Thyroid gland (tissue), 4 donors: Measurements from ENCODE around the gene CALHM2. TPM values are rescaled to one million over a fixed set of nuclear protein-coding genes. Genes with fewer than 3 reads are reported as not detected.
A peak's percentile ranks its signal among the peaks of the same experiment; 100 is the strongest.

Source experiments
- DNase-seq, 2 donors: peaks; one replicate each; pipeline ENCODE4 v3.0.0-alpha.2; 2019
- H3K27ac ChIP-seq, 3 donors: fragments of 200-600 bp; sonication (generic); 1 replicate in 2 of 3; 2 replicates in 1 of 3; pipeline ENCODE4 v1.5.1; 2016 to 2019; ENCODE audit warnings: mild to moderate bottlenecking in 1 of 3, moderate library complexity in 1 of 3
- H3K27me3 ChIP-seq: fragments of 200-600 bp; sonication (generic); one replicate; pipeline ENCODE4 v1.5.1; 2019
- H3K36me3 ChIP-seq, 2 donors: fragments of 200-600 bp; sonication (generic); one replicate each; pipeline ENCODE4 v1.5.1; 2016 to 2019
- H3K4me1 ChIP-seq, 2 donors: fragments of 200-600 bp; sonication (generic); one replicate each; pipeline ENCODE4 v1.5.1; 2017 to 2019
- H3K4me3 ChIP-seq, 3 donors: fragments of 200-600 bp; sonication (generic); replicated peaks in 1 of 3; 1 replicate in 2 of 3; 2 replicates in 1 of 3; pipeline ENCODE4 v1.5.1; 2016; ENCODE audit warnings: mild to moderate bottlenecking in 1 of 3
- H3K9me3 ChIP-seq: fragments of 200-600 bp; sonication (generic); one replicate; pipeline ENCODE4 v1.5.1; 2017
- POLR2A ChIP-seq, 2 donors: fragments of 450-650 bp; IDR thresholded peaks; one replicate each; pipeline ENCODE4 v1.6.1; 2017; ENCODE audit warnings: antibody characterized with exemption in 2 of 2, mild to moderate bottlenecking in 2 of 2, moderate library complexity in 1 of 2
- WGBS, 2 donors: methylation state at CpG; one replicate each; pipeline ENCODE4 v1.1.5; 2017; 5-methylcytosine and 5-hydroxymethylcytosine counted together
- intact Hi-C: fragments of 100-400 bp; cut with DNase I; formaldehyde crosslinking; loops from one replicate; pipeline ENCODE4 v1.15.1; 2023
- total RNA-seq, 4 donors: library from RNA; depleted of rRNA; stranded (reverse); fragments of >200 nt; gene quantifications; one replicate each; pipeline ENCODE4 v1.2.3, GENCODE V29; 2016
- TF ChIP-seq, protein P1 (sequence below), 6 experiments: fragments of 200-600 bp in 3 of 6; fragments of 450-650 bp in 3 of 6; sonication (generic) in 3 of 6; IDR thresholded peaks; one replicate each; pipeline ENCODE4 v1.5.1; 2016 to 2019; ENCODE audit warnings: antibody characterized with exemption in 6 of 6, mild to moderate bottlenecking in 2 of 6, inconsistent platforms in 1 of 6, moderate library complexity in 1 of 6

The CALHM2 gene
- total RNA-seq, 4 donors from 2014 or later: 16.0 to 47.3 (median 32.8) TPM

DNA sequence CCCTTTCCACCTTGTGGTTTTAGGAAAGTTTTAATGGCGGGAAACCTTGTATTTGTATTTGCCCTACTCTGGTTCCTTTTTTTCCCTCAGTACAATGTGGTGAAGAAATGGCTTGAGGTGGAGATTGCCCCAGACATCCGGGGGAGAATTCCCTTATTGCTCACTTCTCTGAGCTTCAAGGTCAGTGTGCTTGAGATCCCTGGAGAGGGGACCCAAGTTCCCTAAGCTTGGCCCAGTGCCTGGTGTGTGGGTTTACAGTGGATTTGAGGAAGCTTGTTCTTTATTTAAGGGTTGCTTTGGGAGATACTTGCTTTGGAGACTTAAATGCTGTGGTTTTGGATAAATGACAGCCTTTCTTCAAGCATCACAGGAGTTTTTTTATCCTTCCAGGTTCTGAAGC is 18.3 kb downstream of the CALHM2 start:
- H3K27ac ChIP-seq: no peak overlapping the region
- H3K4me1 ChIP-seq: peaks cover 6 to 15% of the 10 kb centered on the region in 2 donors
- TF ChIP-seq, protein P1, sequence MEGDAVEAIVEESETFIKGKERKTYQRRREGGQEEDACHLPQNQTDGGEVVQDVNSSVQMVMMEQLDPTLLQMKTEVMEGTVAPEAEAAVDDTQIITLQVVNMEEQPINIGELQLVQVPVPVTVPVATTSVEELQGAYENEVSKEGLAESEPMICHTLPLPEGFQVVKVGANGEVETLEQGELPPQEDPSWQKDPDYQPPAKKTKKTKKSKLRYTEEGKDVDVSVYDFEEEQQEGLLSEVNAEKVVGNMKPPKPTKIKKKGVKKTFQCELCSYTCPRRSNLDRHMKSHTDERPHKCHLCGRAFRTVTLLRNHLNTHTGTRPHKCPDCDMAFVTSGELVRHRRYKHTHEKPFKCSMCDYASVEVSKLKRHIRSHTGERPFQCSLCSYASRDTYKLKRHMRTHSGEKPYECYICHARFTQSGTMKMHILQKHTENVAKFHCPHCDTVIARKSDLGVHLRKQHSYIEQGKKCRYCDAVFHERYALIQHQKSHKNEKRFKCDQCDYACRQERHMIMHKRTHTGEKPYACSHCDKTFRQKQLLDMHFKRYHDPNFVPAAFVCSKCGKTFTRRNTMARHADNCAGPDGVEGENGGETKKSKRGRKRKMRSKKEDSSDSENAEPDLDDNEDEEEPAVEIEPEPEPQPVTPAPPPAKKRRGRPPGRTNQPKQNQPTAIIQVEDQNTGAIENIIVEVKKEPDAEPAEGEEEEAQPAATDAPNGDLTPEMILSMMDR (IDR thresholded peaks at IDR 0.05): no peak
- no peak for TF ChIP-seq POLR2A (IDR thresholded peaks at IDR 0.05)
- intact Hi-C loops: no loop called here
- peaks cover 10 to 12% of the 10 kb centered on the region in 2 donors for H3K36me3 ChIP-seq
- H3K27me3 ChIP-seq: no peaks in the 10 kb centered on the region
- H3K9me3 ChIP-seq: no peaks in the 10 kb centered on the region
- 54 to 63% methylated on average over 2 of the region's 2 CpGs for WGBS, 2 donors
- H3K4me3 ChIP-seq: no peak overlapping the region
- DNase-seq: peak; percentile 62 to 77

DNA sequence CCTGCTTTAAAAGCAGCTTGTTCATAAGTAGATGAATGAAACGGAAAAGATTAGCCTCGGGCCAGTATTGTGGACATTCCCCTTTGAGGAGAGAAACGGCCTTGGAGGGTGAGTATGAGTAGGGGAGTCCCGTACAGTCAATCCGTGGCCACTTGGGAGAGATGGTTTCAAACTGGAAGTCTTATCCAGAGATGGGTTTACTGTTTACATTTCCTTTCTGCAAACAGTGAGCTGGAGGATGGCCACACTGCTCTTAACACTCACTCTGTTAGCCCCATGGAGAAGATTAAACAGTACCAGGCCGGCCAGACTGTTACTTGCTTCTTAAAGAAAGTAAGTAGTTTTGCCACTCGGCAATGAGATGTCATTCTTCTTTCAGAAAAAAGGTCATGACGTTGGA is 20.3 kb downstream of the CALHM2 start:
- Histone ChIP-seq H3K4me3 (no peak overlapping the region), H3K36me3 (peaks cover 7 to 8% of the 10 kb centered on the region in 2 donors), H3K9me3 (no peaks in the 10 kb centered on the region), H3K27ac (no peak overlapping the region), H3K4me1 (peaks cover 6 to 14% of the 10 kb centered on the region in 2 donors), H3K27me3 (no peaks in the 10 kb centered on the region)
- no peak for DNase-seq
- WGBS, 2 donors: 70 to 79% methylated on average over 8 of the region's 8 CpGs
- intact Hi-C loops: no loop called here
- TF ChIP-seq, protein P1 (IDR thresholded peaks at IDR 0.05): no peak
- TF ChIP-seq POLR2A (IDR thresholded peaks at IDR 0.05): no peak

DNA sequence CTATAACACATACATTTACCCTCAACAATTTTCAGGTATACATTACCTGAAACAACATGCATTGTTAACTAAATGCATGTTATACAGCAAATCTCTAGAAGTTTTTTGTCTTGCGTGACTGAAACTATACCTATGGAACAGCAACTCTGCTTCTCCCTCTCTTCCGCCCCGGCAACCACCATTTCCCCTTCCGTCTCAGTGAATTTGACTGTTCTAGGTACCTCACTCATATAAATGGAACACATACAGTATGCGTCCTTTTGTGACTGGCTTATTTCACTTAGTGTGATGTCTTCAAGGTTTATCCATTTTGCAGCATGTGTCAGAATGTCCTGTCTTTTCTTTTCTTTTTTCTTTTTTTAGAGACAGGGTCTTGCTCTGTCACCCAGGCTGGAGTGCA is 22.5 kb downstream of the CALHM2 start:
- H3K36me3 ChIP-seq: peaks cover 17 to 25% of the 10 kb centered on the region in 2 donors
- 95 to 98% methylated on average over 5 of the region's 5 CpGs for WGBS, 2 donors
- H3K27ac ChIP-seq: no peak overlapping the region
- TF ChIP-seq, protein P1 (IDR thresholded peaks at IDR 0.05): no peak
- H3K4me1 ChIP-seq: peaks cover 0 to 7% of the 10 kb centered on the region in 2 donors
- no peaks in the 10 kb centered on the region for H3K27me3 ChIP-seq
- intact Hi-C loops: no loop called here
- DNase-seq: no peak
- H3K4me3 ChIP-seq: no peak overlapping the region
- no peaks in the 10 kb centered on the region for H3K9me3 ChIP-seq

DNA sequence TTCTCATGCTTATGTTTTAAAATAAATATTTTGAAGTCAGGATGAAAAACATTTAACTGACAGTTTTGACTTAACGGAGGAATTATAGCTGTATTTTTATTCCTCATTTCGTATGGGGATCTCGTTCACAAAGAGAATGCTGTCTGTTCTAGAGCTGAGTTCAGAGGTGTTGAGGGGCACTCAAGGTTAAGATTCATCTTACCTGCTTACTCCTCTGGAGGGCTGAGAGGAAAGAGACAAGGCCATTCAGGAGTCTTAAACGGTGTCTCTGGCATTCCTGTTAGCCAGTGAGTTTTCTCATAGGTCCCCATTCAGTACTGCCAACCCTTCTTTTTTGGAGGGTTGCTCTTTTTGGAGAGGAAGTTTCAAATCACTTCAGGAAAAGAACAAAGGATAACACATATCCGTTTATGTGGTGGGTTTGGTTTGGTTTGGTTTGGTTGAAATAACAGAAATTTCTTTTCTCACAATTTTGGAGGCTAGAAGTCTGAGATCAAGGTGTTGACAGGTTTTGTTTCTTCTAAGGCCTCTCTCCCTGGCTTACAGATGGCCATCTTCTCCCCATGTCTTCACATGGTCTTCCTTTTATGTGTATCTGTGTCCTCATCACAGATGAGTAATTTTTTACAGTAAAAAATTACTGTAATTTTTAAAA is 23.1 kb downstream of the CALHM2 start:
- TF ChIP-seq, protein P1 (IDR thresholded peaks at IDR 0.05): no peak
- no peak for TF ChIP-seq POLR2A (IDR thresholded peaks at IDR 0.05)
- Histone ChIP-seq H3K4me3 (no peak overlapping the region), H3K4me1 (peaks cover 0 to 5% of the 10 kb centered on the region in 2 donors), H3K27ac (no peak overlapping the region), H3K27me3 (no peaks in the 10 kb centered on the region), H3K9me3 (no peaks in the 10 kb centered on the region), H3K36me3 (peaks cover 22 to 25% of the 10 kb centered on the region in 2 donors)
- no peak for DNase-seq
- intact Hi-C loops: no loop called here
- WGBS, 2 donors: 63 to 67% methylated on average over 5 of the region's 5 CpGs

DNA sequence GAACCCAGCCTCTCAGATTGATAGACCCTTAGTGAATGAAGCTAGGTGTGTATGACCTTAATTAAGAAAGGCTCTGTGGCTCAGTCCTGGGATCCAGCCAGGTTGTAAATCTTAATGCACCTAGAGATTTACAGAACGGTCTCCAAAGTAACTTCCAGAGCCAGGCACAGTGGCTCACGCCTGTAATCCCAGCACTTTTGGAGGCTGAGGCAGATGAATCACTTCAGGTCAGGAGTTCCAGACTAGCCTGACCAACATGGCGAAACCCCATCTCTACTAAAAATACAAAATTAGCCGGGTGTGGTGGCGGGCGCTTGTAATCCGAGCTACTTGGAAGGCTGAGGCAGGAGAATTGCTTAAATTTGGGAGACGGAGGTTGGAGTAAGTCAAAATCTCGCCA is 24.3 kb downstream of the CALHM2 start:
- H3K27me3 ChIP-seq: no peaks in the 10 kb centered on the region
- DNase-seq: no peak
- no peaks in the 10 kb centered on the region for H3K9me3 ChIP-seq
- H3K27ac ChIP-seq: no peak overlapping the region
- TF ChIP-seq, protein P1 (IDR thresholded peaks at IDR 0.05): no peak
- TF ChIP-seq POLR2A (IDR thresholded peaks at IDR 0.05): no peak
- WGBS, 2 donors: 95 to 96% methylated on average over 9 of the region's 9 CpGs
- no peak overlapping the region for H3K4me3 ChIP-seq
- peaks cover 30 to 35% of the 10 kb centered on the region in 2 donors for H3K36me3 ChIP-seq
- intact Hi-C loops: no loop called here
- no peaks in the 10 kb centered on the region for H3K4me1 ChIP-seq
